ENCODE results near the gene LMNB1. TPM values are rescaled to one million over a fixed set of nuclear protein-coding genes. Genes with fewer than 3 reads are reported as not detected.

Gene LMNB1
- total RNA-seq, 2 experiments from 2014 or later: 173 to 280 TPM

DNA sequence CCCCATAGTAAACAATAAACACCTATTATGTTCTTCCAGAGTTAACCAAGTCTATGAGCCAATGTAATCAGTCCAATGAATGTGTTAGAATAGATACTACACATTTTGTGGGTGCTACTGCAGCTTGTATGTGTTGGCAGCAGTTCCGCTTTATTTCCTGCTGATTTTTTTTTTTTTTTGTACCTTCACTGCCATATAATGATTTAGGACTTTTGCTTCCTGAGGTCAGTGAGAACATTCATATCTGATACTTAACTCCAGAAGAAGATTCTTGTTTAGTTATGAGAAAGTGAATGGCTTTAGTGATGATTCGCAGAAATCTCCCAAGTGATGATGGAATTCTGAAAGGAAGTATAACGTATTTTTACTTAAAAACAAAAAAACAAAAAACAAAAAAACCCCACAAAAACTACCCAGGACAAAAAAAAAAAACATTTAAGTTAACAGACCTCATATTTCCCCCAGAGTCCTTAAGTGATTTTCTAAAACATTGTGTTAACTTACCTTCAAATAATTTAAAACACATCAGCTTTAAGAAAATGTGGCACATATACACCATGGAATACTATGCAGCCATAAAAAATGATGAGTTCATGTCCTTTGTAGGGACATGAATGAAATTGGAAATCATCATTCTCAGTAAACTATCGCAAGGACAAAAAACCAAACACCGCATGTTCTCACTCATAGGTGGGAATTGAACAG lies 24.7 kb upstream of the LMNB1 start:
- Histone ChIP-seq H3K36me3 (ENCODE audit: insufficient read depth, low read length) (no peaks in the 10 kb centered on the region), H3K4me1 (ENCODE audit: insufficient read depth, low read length, poor library complexity, severe bottlenecking) (peaks cover 13% of the 10 kb centered on the region), H2AFZ (ENCODE audit: low read length) (no peak overlapping the region), H3K79me2 (ENCODE audit: insufficient read depth, low read depth, low read length) (no peaks in the 10 kb centered on the region), H3K4me2 (ENCODE audit: low read length) (no peak overlapping the region), H3K27ac (ENCODE audit: low read depth, low read length, poor library complexity, severe bottlenecking) (no peak overlapping the region), H4K20me1 (ENCODE audit: insufficient read depth, low read length) (no peaks in the 10 kb centered on the region), H3K4me3 (ENCODE audit: low read depth, low read length, poor library complexity, severe bottlenecking) (no peak overlapping the region), H3K9me2 (ENCODE audit: insufficient read depth, low read length) (no peaks in the 10 kb centered on the region), H3K9me3 (ENCODE audit: low read length) (no peaks in the 10 kb centered on the region)
- BruUV-seq (replicated peaks): no TSS peak
- DNase-seq (ENCODE audit: low spot score): no peak
- POLR2A ChIA-PET: interaction anchor here (0.7 kb wide), 1 partner anchor 256 kb away, joined by 4 read pairs; no protein-coding TSS in a partner anchor
- intact Hi-C loops (cut with micrococcal nuclease; ENCODE audit: unreplicated experiment): no loop called here
- CTCF ChIA-PET (ENCODE audit: unreplicated experiment): no interaction called here
- no peak for TF ChIP-seq EZH2phosphoT487 (IDR thresholded peaks at IDR 0.05; ENCODE audit: borderline replicate concordance, low read depth, low read length)
- TF ChIP-seq, protein P1, sequence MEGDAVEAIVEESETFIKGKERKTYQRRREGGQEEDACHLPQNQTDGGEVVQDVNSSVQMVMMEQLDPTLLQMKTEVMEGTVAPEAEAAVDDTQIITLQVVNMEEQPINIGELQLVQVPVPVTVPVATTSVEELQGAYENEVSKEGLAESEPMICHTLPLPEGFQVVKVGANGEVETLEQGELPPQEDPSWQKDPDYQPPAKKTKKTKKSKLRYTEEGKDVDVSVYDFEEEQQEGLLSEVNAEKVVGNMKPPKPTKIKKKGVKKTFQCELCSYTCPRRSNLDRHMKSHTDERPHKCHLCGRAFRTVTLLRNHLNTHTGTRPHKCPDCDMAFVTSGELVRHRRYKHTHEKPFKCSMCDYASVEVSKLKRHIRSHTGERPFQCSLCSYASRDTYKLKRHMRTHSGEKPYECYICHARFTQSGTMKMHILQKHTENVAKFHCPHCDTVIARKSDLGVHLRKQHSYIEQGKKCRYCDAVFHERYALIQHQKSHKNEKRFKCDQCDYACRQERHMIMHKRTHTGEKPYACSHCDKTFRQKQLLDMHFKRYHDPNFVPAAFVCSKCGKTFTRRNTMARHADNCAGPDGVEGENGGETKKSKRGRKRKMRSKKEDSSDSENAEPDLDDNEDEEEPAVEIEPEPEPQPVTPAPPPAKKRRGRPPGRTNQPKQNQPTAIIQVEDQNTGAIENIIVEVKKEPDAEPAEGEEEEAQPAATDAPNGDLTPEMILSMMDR (conservative IDR thresholded peaks at IDR 0.05; ENCODE audit: low read length): no peak

DNA sequence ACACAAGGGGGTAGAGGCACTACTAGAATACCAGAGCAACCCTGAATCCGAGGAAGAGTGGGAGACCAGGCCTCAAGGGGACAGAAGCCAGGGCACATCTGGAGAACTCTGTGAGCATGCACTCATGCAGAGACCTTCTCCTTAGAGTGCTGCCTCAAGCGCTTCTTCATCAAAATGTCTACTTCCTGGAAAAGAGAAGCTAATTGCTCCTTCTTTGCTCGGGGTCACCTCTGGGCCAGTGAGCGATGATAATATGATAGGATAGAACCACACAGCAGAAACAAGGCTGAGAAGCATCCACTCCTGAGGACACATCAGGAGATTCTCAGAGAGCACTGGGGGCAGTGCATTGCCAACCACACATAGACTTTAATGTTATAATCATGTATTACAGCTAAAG lies 23.7 kb upstream of the LMNB1 start:
- no peak overlapping the region for H2AFZ ChIP-seq (ENCODE audit: low read length)
- DNase-seq (ENCODE audit: low spot score): no peak
- no peak overlapping the region for H3K4me2 ChIP-seq (ENCODE audit: low read length)
- H3K9me3 ChIP-seq (ENCODE audit: low read length): no peaks in the 10 kb centered on the region
- H3K27ac ChIP-seq (ENCODE audit: low read depth, low read length, poor library complexity, severe bottlenecking): no peak overlapping the region
- BruUV-seq (replicated peaks): no TSS peak
- H3K4me3 ChIP-seq (ENCODE audit: low read depth, low read length, poor library complexity, severe bottlenecking): no peak overlapping the region
- ChIA-PET POLR2A (interaction anchor here (0.6 to 0.7 kb wide), 2 partner anchors 47 to 195 kb away, joined by 4 to 5 read pairs; no protein-coding TSS in a partner anchor), CTCF (ENCODE audit: unreplicated experiment) (no interaction called here)
- peaks cover 13% of the 10 kb centered on the region for H3K4me1 ChIP-seq (ENCODE audit: insufficient read depth, low read length, poor library complexity, severe bottlenecking)
- TF ChIP-seq EZH2phosphoT487 (IDR thresholded peaks at IDR 0.05; ENCODE audit: borderline replicate concordance, low read depth, low read length): no peak
- TF ChIP-seq, protein P1 (conservative IDR thresholded peaks at IDR 0.05; ENCODE audit: low read length): no peak
- H3K9me2 ChIP-seq (ENCODE audit: insufficient read depth, low read length): no peaks in the 10 kb centered on the region
- no peaks in the 10 kb centered on the region for H3K36me3 ChIP-seq (ENCODE audit: insufficient read depth, low read length)
- intact Hi-C loops (cut with micrococcal nuclease; ENCODE audit: unreplicated experiment): no loop called here
- H4K20me1 ChIP-seq (ENCODE audit: insufficient read depth, low read length): no peaks in the 10 kb centered on the region
- no peaks in the 10 kb centered on the region for H3K79me2 ChIP-seq (ENCODE audit: insufficient read depth, low read depth, low read length)

DNA sequence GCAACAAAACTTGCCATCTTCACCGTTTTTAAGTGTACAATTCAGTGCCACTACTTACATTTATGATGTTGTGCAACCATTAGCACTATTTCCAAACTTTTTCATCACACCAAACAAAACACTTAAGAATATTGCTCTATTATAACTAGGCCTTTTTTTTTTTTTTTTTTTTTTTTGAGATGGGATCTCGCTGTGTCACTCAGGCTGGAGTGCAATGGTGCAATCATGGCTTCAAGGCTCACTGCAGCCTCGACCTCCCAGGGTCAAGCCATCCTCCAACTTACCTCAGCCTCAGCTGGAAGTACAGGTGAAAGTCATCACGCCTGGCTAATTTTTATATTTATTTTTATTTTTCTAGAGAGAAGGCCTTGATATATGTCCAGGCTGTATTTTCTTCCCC lies 22.3 kb upstream of the LMNB1 start:
- Histone ChIP-seq H3K4me1 (ENCODE audit: insufficient read depth, low read length, poor library complexity, severe bottlenecking) (peaks cover 21% of the 10 kb centered on the region), H3K4me2 (ENCODE audit: low read length) (no peak overlapping the region), H3K9me3 (ENCODE audit: low read length) (no peaks in the 10 kb centered on the region), H3K27ac (ENCODE audit: low read depth, low read length, poor library complexity, severe bottlenecking) (no peak overlapping the region), H2AFZ (ENCODE audit: low read length) (no peak overlapping the region), H3K79me2 (ENCODE audit: insufficient read depth, low read depth, low read length) (no peaks in the 10 kb centered on the region), H3K9me2 (ENCODE audit: insufficient read depth, low read length) (no peaks in the 10 kb centered on the region), H3K36me3 (ENCODE audit: insufficient read depth, low read length) (no peaks in the 10 kb centered on the region), H3K4me3 (ENCODE audit: low read depth, low read length, poor library complexity, severe bottlenecking) (no peak overlapping the region), H4K20me1 (ENCODE audit: insufficient read depth, low read length) (no peaks in the 10 kb centered on the region)
- DNase-seq (ENCODE audit: low spot score): no peak
- BruUV-seq (replicated peaks): no TSS peak
- CTCF ChIA-PET (ENCODE audit: unreplicated experiment): no interaction called here
- TF ChIP-seq, protein P1 (conservative IDR thresholded peaks at IDR 0.05; ENCODE audit: low read length): no peak
- no peak for TF ChIP-seq EZH2phosphoT487 (IDR thresholded peaks at IDR 0.05; ENCODE audit: borderline replicate concordance, low read depth, low read length)
- intact Hi-C loops (cut with micrococcal nuclease; ENCODE audit: unreplicated experiment): no loop called here
- POLR2A ChIA-PET: interaction anchor here (0.7 to 5.3 kb wide), 2 partner anchors 22 to 75 kb away, joined by 3 to 41 read pairs; partner anchors contain the start of gene LMNB1
